ENCODE results near the gene ENTHD1.
A peak's percentile ranks its signal among the peaks of the same experiment; 100 is the strongest.

The ENTHD1 gene

DNA sequence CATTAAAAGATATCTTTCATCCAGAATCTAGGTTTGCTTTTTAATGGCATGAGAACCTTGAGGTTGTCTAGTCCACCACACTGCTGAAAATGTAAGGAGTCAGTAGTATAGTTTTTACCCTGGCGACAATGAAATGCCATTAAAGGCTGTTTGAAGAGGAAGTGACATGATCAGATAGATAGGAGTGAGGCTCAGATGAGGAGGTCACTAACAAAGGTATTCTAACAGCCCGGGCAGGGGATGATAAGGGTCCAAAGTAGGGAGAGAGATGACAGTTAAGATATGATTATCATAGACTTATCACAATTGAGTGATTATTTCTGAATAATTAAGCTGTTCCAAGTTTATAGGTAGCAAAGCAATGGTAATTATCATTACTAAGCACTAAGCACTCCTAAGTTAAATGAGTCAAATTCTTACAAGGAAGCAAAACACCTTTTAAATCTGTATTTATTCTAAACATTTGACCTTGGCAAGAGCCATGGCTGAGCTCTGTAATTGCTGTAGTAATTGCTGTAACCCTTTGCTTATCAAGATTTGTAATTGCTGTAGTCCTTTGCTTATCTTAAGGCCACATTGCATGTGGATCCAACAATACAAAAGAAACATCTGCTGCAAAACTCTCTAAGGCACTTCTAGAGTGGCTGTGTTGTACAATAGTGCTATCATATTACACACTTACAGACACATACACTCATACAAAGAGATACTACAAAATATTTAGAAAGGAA is 92.6 kb downstream of the ENTHD1 start:
- TF ChIP-seq, protein P1, sequence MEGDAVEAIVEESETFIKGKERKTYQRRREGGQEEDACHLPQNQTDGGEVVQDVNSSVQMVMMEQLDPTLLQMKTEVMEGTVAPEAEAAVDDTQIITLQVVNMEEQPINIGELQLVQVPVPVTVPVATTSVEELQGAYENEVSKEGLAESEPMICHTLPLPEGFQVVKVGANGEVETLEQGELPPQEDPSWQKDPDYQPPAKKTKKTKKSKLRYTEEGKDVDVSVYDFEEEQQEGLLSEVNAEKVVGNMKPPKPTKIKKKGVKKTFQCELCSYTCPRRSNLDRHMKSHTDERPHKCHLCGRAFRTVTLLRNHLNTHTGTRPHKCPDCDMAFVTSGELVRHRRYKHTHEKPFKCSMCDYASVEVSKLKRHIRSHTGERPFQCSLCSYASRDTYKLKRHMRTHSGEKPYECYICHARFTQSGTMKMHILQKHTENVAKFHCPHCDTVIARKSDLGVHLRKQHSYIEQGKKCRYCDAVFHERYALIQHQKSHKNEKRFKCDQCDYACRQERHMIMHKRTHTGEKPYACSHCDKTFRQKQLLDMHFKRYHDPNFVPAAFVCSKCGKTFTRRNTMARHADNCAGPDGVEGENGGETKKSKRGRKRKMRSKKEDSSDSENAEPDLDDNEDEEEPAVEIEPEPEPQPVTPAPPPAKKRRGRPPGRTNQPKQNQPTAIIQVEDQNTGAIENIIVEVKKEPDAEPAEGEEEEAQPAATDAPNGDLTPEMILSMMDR (IDR thresholded peaks at IDR 0.05; ENCODE audit: borderline replicate concordance, extremely low read depth, low read length, poor library complexity, severe bottlenecking): no peak
- TF ChIP-seq EZH2 (IDR thresholded peaks at IDR 0.05; ENCODE audit: borderline replicate concordance, low read depth, low read length, severe bottlenecking): no peak
- Histone ChIP-seq H3K36me3 (ENCODE audit: insufficient read depth, low read length) (no peaks in the 10 kb centered on the region), H3K9ac (ENCODE audit: low read depth, low read length) (no peak overlapping the region), H4K20me1 (ENCODE audit: insufficient read depth, low read length) (no peaks in the 10 kb centered on the region), H3K4me3 (ENCODE audit: low read depth in 1 of 2, low read length in 2 of 2) (no peak overlapping the region), H3K9me3 (ENCODE audit: insufficient read depth, low read length, severe bottlenecking) (peaks cover 35% of the 10 kb centered on the region), H3K4me2 (ENCODE audit: insufficient read depth, low read length) (no peak overlapping the region), H3K4me1 (ENCODE audit: insufficient read depth, low read length) (no peaks in the 10 kb centered on the region), H3K79me2 (ENCODE audit: insufficient read depth, low read length) (no peaks in the 10 kb centered on the region), H3K27ac (ENCODE audit: low read length) (no peak overlapping the region), H3K27me3 (ENCODE audit: insufficient read depth, low read length, poor library complexity) (no peaks in the 10 kb centered on the region), H2AFZ (ENCODE audit: low read depth, low read length) (no peak overlapping the region)
- DNase-seq: no peak
- ATAC-seq (ENCODE audit: insufficient read depth, low read depth): no peak

DNA sequence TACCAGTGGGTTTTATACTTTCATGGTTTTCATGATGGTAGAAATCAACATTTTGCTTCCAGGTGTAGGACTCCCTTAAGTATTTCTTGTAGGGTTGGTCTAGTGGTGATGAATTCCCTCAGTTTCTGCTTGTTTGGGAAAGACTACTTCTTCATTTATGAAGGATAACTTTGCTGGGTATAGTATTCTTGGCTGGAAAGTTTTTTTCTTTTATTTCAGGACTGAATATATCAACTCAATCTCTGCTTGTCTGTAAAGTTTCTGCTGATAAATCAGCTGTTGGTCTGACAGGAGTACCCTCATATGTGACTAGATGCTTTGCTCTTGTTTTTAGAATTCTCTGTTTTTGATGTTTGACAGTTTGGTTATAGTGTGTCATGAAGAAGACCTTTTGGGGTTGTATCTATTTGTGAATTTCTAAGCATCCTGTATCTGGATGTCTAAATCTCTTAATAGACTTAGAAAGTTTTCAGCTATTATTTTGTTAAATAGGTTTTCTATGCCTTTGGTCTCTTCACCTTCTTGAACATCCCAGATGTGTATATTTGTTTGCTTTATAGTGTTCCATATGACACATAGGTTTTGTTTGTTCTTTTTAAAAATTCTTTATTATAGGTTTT is 95.9 kb downstream of the ENTHD1 start:
- Histone ChIP-seq H4K20me1 (ENCODE audit: insufficient read depth, low read length) (no peaks in the 10 kb centered on the region), H3K9me3 (ENCODE audit: insufficient read depth, low read length, severe bottlenecking) (peaks cover 39% of the 10 kb centered on the region), H3K27me3 (ENCODE audit: insufficient read depth, low read length, poor library complexity) (no peaks in the 10 kb centered on the region), H3K36me3 (ENCODE audit: insufficient read depth, low read length) (no peaks in the 10 kb centered on the region), H3K4me1 (ENCODE audit: insufficient read depth, low read length) (no peaks in the 10 kb centered on the region), H3K4me2 (ENCODE audit: insufficient read depth, low read length) (no peak overlapping the region), H2AFZ (ENCODE audit: low read depth, low read length) (no peak overlapping the region), H3K4me3 (ENCODE audit: low read depth in 1 of 2, low read length in 2 of 2) (no peak overlapping the region), H3K27ac (ENCODE audit: low read length) (no peak overlapping the region), H3K9ac (ENCODE audit: low read depth, low read length) (no peak overlapping the region), H3K79me2 (ENCODE audit: insufficient read depth, low read length) (no peaks in the 10 kb centered on the region)
- ATAC-seq (ENCODE audit: insufficient read depth, low read depth) (no peak), DNase-seq (no peak)
- TF ChIP-seq EZH2 (IDR thresholded peaks at IDR 0.05; ENCODE audit: borderline replicate concordance, low read depth, low read length, severe bottlenecking): no peak
- TF ChIP-seq, protein P1 (IDR thresholded peaks at IDR 0.05; ENCODE audit: borderline replicate concordance, extremely low read depth, low read length, poor library complexity, severe bottlenecking): no peak

DNA sequence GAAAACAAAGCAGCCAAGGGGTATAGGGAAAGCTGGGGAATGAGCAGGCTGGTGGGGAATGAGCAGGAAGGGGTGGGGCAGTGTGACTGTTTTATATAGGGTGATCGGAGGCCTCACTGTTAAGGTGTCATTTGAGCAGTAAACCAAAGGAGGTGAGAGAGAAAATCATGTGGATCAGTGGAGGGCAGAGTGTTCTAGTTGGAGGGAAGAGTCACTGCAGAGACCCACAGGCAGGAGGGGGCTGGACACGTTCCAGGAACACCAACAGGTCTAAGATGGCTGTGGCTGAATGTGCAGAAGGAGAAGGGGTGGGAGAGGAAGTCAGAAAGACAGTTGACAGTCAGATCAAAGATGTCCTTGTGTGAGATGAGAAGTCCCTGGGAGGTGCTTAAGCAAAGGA is 103.8 kb downstream of the ENTHD1 start:
- H3K9ac ChIP-seq (ENCODE audit: low read depth, low read length): no peak overlapping the region
- no peaks in the 10 kb centered on the region for H3K36me3 ChIP-seq (ENCODE audit: insufficient read depth, low read length)
- no peaks in the 10 kb centered on the region for H3K79me2 ChIP-seq (ENCODE audit: insufficient read depth, low read length)
- peaks cover 16% of the 10 kb centered on the region for H3K4me1 ChIP-seq (ENCODE audit: insufficient read depth, low read length)
- no peaks in the 10 kb centered on the region for H3K27me3 ChIP-seq (ENCODE audit: insufficient read depth, low read length, poor library complexity)
- DNase-seq (peak; percentile 47), ATAC-seq (ENCODE audit: insufficient read depth, low read depth) (peak; percentile 68)
- TF ChIP-seq, protein P1 (IDR thresholded peaks at IDR 0.05; ENCODE audit: borderline replicate concordance, extremely low read depth, low read length, poor library complexity, severe bottlenecking): no peak
- TF ChIP-seq EZH2 (IDR thresholded peaks at IDR 0.05; ENCODE audit: borderline replicate concordance, low read depth, low read length, severe bottlenecking): no peak
- no peak overlapping the region for H3K4me3 ChIP-seq (ENCODE audit: low read depth in 1 of 2, low read length in 2 of 2)
- no peaks in the 10 kb centered on the region for H4K20me1 ChIP-seq (ENCODE audit: insufficient read depth, low read length)
- no peaks in the 10 kb centered on the region for H3K9me3 ChIP-seq (ENCODE audit: insufficient read depth, low read length, severe bottlenecking)
- H3K27ac ChIP-seq (ENCODE audit: low read length): peak overlapping the region; percentile 57
- H3K4me2 ChIP-seq (ENCODE audit: insufficient read depth, low read length): peak overlapping the region; percentile 17; the same call in 1 of the 2 replicates
- peak overlapping the region; percentile 77 for H2AFZ ChIP-seq (ENCODE audit: low read depth, low read length)
